ENCODE measurements around the gene PDE8A.

Gene PDE8A

GRCh38 chr15:84950570-84951111, 31.0 kb upstream of the PDE8A start:
- H3K4me3 Mint-ChIP-seq: no peak overlapping the region
- H3K36me3 Mint-ChIP-seq (ENCODE audit: insufficient read depth): no peaks in the 10 kb centered on the region
- H3K27me3 Mint-ChIP-seq: peaks cover under 1 to 26% of the 10 kb centered on the region in 2 donors
- H3K27ac Mint-ChIP-seq: no peak overlapping the region
- no peaks in the 10 kb centered on the region for H3K4me1 Mint-ChIP-seq (ENCODE audit: low read depth in 2 of 2)
- ATAC-seq (replicated peaks) (no peak), DNase-seq (no peak)
- H3K9me3 Mint-ChIP-seq: no peaks in the 10 kb centered on the region

- Mint-ChIP-seq H3K27ac (no peak overlapping the region), H3K4me1 (ENCODE audit: low read depth in 2 of 2) (peaks cover 0 to 3% of the 10 kb centered on the region in 2 donors), H3K27me3 (peaks cover 8 to 37% of the 10 kb centered on the region in 2 donors), H3K4me3 (no peak overlapping the region), H3K9me3 (no peaks in the 10 kb centered on the region), H3K36me3 (ENCODE audit: insufficient read depth) (no peaks in the 10 kb centered on the region)
- DNase-seq (no peak), ATAC-seq (replicated peaks) (no peak)
Observed at GRCh38 chr15:84951736-84952135, 29.9 kb upstream of the PDE8A start.

GRCh38 chr15:84953136-84953535, 28.5 kb upstream of the PDE8A start:
- no peak for ATAC-seq (replicated peaks)
- Mint-ChIP-seq H3K9me3 (no peaks in the 10 kb centered on the region), H3K4me1 (ENCODE audit: low read depth in 2 of 2) (peaks cover 0 to 3% of the 10 kb centered on the region in 2 donors), H3K27me3 (peaks cover 20 to 47% of the 10 kb centered on the region in 2 donors), H3K36me3 (ENCODE audit: insufficient read depth) (no peaks in the 10 kb centered on the region), H3K4me3 (no peak overlapping the region), H3K27ac (no peak overlapping the region)
- no peak for DNase-seq

- no peak for DNase-seq
- Mint-ChIP-seq H3K36me3 (ENCODE audit: insufficient read depth) (no peaks in the 10 kb centered on the region), H3K4me3 (no peak overlapping the region), H3K4me1 (ENCODE audit: low read depth in 2 of 2) (peaks cover 0 to 3% of the 10 kb centered on the region in 2 donors), H3K27ac (no peak overlapping the region), H3K9me3 (no peaks in the 10 kb centered on the region), H3K27me3 (peaks cover 22 to 46% of the 10 kb centered on the region in 2 donors)
- no peak for ATAC-seq (replicated peaks)
Observed at GRCh38 chr15:84953726-84954125, 27.9 kb upstream of the PDE8A start.

GRCh38 chr15:84955089-84955848, 26.4 kb upstream of the PDE8A start:
- Mint-ChIP-seq H3K36me3 (ENCODE audit: insufficient read depth) (no peaks in the 10 kb centered on the region), H3K4me1 (ENCODE audit: low read depth in 2 of 2) (peaks cover 0 to 3% of the 10 kb centered on the region in 2 donors), H3K27ac (no peak overlapping the region), H3K4me3 (no peak overlapping the region), H3K27me3 (peaks cover 30 to 31% of the 10 kb centered on the region in 2 donors), H3K9me3 (no peaks in the 10 kb centered on the region)
- DNase-seq: peak; percentile 13 to 22 (median 18)
- peak; percentile 59 for ATAC-seq (replicated peaks)

- Mint-ChIP-seq H3K27me3 (peaks cover 29 to 37% of the 10 kb centered on the region in 2 donors), H3K27ac (no peak overlapping the region), H3K36me3 (ENCODE audit: insufficient read depth) (no peaks in the 10 kb centered on the region), H3K9me3 (no peaks in the 10 kb centered on the region), H3K4me1 (ENCODE audit: low read depth in 2 of 2) (peaks cover 0 to 3% of the 10 kb centered on the region in 2 donors), H3K4me3 (no peak overlapping the region)
- DNase-seq (no peak), ATAC-seq (replicated peaks) (no peak)
Observed at GRCh38 chr15:84956199-84956598, 25.5 kb upstream of the PDE8A start.

GRCh38 chr15:84960391-84961113, 21.1 kb upstream of the PDE8A start:
- peaks cover 44 to 50% of the 10 kb centered on the region in 2 donors for H3K27me3 Mint-ChIP-seq
- no peak overlapping the region for H3K27ac Mint-ChIP-seq
- no peak for DNase-seq
- no peak overlapping the region for H3K4me3 Mint-ChIP-seq
- H3K4me1 Mint-ChIP-seq (ENCODE audit: low read depth in 2 of 2): peaks cover 0 to 3% of the 10 kb centered on the region in 2 donors
- H3K9me3 Mint-ChIP-seq: peaks cover 0 to 2% of the 10 kb centered on the region in 2 donors
- H3K36me3 Mint-ChIP-seq (ENCODE audit: insufficient read depth): no peaks in the 10 kb centered on the region
- no peak for ATAC-seq (replicated peaks)

- H3K4me1 Mint-ChIP-seq (ENCODE audit: low read depth in 2 of 2): no peaks in the 10 kb centered on the region
- peaks cover 0 to 2% of the 10 kb centered on the region in 2 donors for H3K9me3 Mint-ChIP-seq
- no peak overlapping the region for H3K4me3 Mint-ChIP-seq
- H3K27me3 Mint-ChIP-seq: peaks cover 39 to 45% of the 10 kb centered on the region in 2 donors
- DNase-seq (no peak), ATAC-seq (replicated peaks) (no peak)
- H3K27ac Mint-ChIP-seq: no peak overlapping the region
- H3K36me3 Mint-ChIP-seq (ENCODE audit: insufficient read depth): no peaks in the 10 kb centered on the region
Observed at GRCh38 chr15:84961114-84961452, 20.6 kb upstream of the PDE8A start.

- ATAC-seq (replicated peaks) (no peak), DNase-seq (no peak)
- Mint-ChIP-seq H3K4me3 (no peak overlapping the region), H3K27ac (no peak overlapping the region), H3K9me3 (peaks cover 0 to 2% of the 10 kb centered on the region in 2 donors), H3K36me3 (ENCODE audit: insufficient read depth) (no peaks in the 10 kb centered on the region), H3K4me1 (ENCODE audit: low read depth in 2 of 2) (no peaks in the 10 kb centered on the region), H3K27me3 (peaks cover 36 to 39% of the 10 kb centered on the region in 2 donors)
Observed at GRCh38 chr15:84961707-84962106, 19.9 kb upstream of the PDE8A start.

GRCh38 chr15:84962955-84963354, 18.7 kb upstream of the PDE8A start:
- ATAC-seq (replicated peaks) (no peak), DNase-seq (no peak)
- H3K4me1 Mint-ChIP-seq (ENCODE audit: low read depth in 2 of 2): no peaks in the 10 kb centered on the region
- no peaks in the 10 kb centered on the region for H3K36me3 Mint-ChIP-seq (ENCODE audit: insufficient read depth)
- no peak overlapping the region for H3K4me3 Mint-ChIP-seq
- peaks cover 26 to 29% of the 10 kb centered on the region in 2 donors for H3K27me3 Mint-ChIP-seq
- peaks cover 0 to 2% of the 10 kb centered on the region in 2 donors for H3K9me3 Mint-ChIP-seq
- H3K27ac Mint-ChIP-seq: no peak overlapping the region

GRCh38 chr15:84967380-84967779, 14.3 kb upstream of the PDE8A start:
- DNase-seq (no peak), ATAC-seq (replicated peaks) (no peak)
- Mint-ChIP-seq H3K36me3 (ENCODE audit: insufficient read depth) (peaks cover 2% of the 10 kb centered on the region), H3K4me1 (ENCODE audit: low read depth in 2 of 2) (no peaks in the 10 kb centered on the region), H3K4me3 (no peak overlapping the region), H3K9me3 (peaks cover 0 to 2% of the 10 kb centered on the region in 2 donors), H3K27me3 (peaks cover 8 to 41% of the 10 kb centered on the region in 2 donors), H3K27ac (no peak overlapping the region)

GRCh38 chr15:84968301-84968700, 13.4 kb upstream of the PDE8A start:
- ATAC-seq (replicated peaks) (no peak), DNase-seq (no peak)
- no peaks in the 10 kb centered on the region for H3K4me1 Mint-ChIP-seq (ENCODE audit: low read depth in 2 of 2)
- H3K27me3 Mint-ChIP-seq: peaks cover 8 to 36% of the 10 kb centered on the region in 2 donors
- no peak overlapping the region for H3K27ac Mint-ChIP-seq
- H3K4me3 Mint-ChIP-seq: no peak overlapping the region
- H3K9me3 Mint-ChIP-seq: peaks cover 0 to 2% of the 10 kb centered on the region in 2 donors
- peaks cover 2% of the 10 kb centered on the region for H3K36me3 Mint-ChIP-seq (ENCODE audit: insufficient read depth)

- Mint-ChIP-seq H3K4me3 (no peak overlapping the region), H3K4me1 (ENCODE audit: low read depth in 2 of 2) (no peaks in the 10 kb centered on the region), H3K36me3 (ENCODE audit: insufficient read depth) (peaks cover 2% of the 10 kb centered on the region), H3K27ac (no peak overlapping the region), H3K9me3 (peaks cover 0 to 2% of the 10 kb centered on the region in 2 donors), H3K27me3 (peaks cover under 1 to 29% of the 10 kb centered on the region in 2 donors)
- no peak for DNase-seq
- ATAC-seq (replicated peaks): no peak
Observed at GRCh38 chr15:84969257-84969656, 12.4 kb upstream of the PDE8A start.

GRCh38 chr15:84970843-84971242, 10.8 kb upstream of the PDE8A start:
- H3K36me3 Mint-ChIP-seq (ENCODE audit: insufficient read depth): peaks cover 2% of the 10 kb centered on the region
- H3K27ac Mint-ChIP-seq: no peak overlapping the region
- H3K4me3 Mint-ChIP-seq: no peak overlapping the region
- H3K4me1 Mint-ChIP-seq (ENCODE audit: low read depth in 2 of 2): no peaks in the 10 kb centered on the region
- DNase-seq (no peak), ATAC-seq (replicated peaks) (no peak)
- peaks cover 0 to 29% of the 10 kb centered on the region in 2 donors for H3K27me3 Mint-ChIP-seq
- H3K9me3 Mint-ChIP-seq: no peaks in the 10 kb centered on the region
